ENCODE data around the gene RRAS. TPM values are rescaled to one million over a fixed set of nuclear protein-coding genes. Genes with fewer than 3 reads are reported as not detected.

Gene RRAS
- polyA plus RNA-seq, 1 of the 3 experiments (the other 2 are of a cell fraction) = 141 TPM

DNA sequence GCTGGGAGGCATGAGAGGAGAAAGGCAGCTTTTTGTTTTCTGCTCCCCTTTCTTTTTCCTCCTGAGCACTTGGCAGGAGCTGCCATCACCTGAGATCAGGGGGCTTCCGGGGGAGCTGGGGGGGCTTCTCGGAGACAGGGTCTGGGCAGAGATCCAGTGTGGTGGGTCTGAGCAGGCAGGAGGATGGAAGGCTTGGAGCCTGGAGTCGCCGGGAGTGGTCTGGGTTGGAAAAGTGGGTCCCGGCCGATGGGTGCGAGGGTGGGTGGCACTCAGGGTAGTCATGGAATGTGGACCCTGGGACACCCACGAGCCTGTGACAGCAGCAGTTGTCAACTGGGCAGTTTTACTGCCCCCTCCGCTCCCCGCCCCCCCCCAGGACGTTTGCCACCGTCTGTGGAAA is 47.2 kb upstream of the RRAS start:
- WGBS (ENCODE audit: low lambda C conversion rate) = 98% methylated on average over 8 of the region's 12 CpGs

DNA sequence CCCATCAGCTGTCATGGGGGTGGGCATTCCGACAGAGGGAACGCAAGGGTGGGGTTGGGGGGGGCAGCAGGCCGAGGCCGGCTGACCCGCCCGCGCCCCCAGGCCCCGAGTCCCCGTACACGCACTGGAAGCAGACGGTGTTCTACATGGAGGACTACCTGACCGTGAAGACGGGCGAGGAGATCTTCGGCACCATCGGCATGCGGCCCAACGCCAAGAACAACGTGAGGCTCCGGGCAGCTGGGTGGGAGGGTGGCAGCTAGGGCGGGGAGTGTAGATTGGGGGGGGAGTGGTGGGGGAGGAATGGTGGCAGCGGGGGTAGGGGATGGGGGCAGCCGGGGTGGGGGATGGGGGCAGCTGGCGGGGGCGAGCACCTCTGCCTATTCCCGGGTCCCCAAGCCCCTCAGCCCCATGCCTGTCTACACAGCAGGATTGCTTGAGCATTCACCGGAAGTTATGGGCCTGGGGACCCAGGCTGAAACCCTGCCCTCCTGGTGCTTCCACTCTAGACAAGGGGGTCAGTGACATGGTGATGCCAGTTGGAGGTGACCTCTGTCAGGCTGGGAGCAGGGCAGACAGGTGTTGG is 46.7 kb upstream of the RRAS start:
- Histone ChIP-seq H2AFZ (ENCODE audit: low read depth) (no peak overlapping the region), H3K27me3 (ENCODE audit: insufficient read depth) (no peaks in the 10 kb centered on the region), H3K27ac (ENCODE audit: low read depth in 2 of 2, low read length in 1 of 2) (no peak overlapping the region), H3K9ac (no peak overlapping the region), H3K9me2 (no peaks in the 10 kb centered on the region), H3K4me3 (ENCODE audit: low read depth in 2 of 2, low read length in 1 of 2) (no peak overlapping the region), H3K4me1 (ENCODE audit: control insufficient read depth in 1 of 2, insufficient read depth in 2 of 2, low read depth in 1 of 2, low read length in 1 of 2) (peaks cover 6 to 18% of the 10 kb centered on the region in 2 experiments; a peak in 2 of 4 replicates), H3K36me3 (replicated peaks in 1 of 2; ENCODE audit: control insufficient read depth in 1 of 2, insufficient read depth in 2 of 2, low read length in 1 of 2) (peaks cover 29 to 54% of the 10 kb centered on the region in 2 experiments), H4K20me1 (ENCODE audit: insufficient read depth) (peaks cover 22% of the 10 kb centered on the region), H3K79me2 (ENCODE audit: insufficient read depth) (peaks cover 22% of the 10 kb centered on the region), H3K4me2 (no peak overlapping the region), H3K9me3 (no peaks in the 10 kb centered on the region), H3F3A (replicated peaks; ENCODE audit: insufficient read depth) (peaks cover 15% of the 10 kb centered on the region)
- CTCF ChIA-PET = interaction anchor here (1.0 to 8.0 kb wide), 3 partner anchors 9 to 184 kb away, joined by 3 to 75 read pairs (median 3); partner anchors contain the start of gene PRMT1
- TF ChIP-seq, protein P1, sequence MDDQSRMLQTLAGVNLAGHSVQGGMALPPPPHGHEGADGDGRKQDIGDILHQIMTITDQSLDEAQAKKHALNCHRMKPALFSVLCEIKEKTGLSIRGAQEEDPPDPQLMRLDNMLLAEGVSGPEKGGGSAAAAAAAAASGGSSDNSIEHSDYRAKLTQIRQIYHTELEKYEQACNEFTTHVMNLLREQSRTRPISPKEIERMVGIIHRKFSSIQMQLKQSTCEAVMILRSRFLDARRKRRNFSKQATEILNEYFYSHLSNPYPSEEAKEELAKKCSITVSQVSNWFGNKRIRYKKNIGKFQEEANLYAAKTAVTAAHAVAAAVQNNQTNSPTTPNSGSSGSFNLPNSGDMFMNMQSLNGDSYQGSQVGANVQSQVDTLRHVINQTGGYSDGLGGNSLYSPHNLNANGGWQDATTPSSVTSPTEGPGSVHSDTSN (IDR thresholded peaks at IDR 0.05) = no peak
- no peak for TF ChIP-seq RXRA (IDR thresholded peaks at IDR 0.05; ENCODE audit: borderline replicate concordance, low read depth)
- 98% methylated on average over 26 of the region's 27 CpGs for WGBS (ENCODE audit: low lambda C conversion rate)
- no peak for DNase-seq
- POLR2A ChIA-PET = interaction anchor here (1.1 kb wide), 1 partner anchor 10 kb away, joined by 3 read pairs; the partner anchor contains the start of gene PRMT1

More for the DNA sequence above, 47.2 kb upstream of the RRAS start:
- TF ChIP-seq JUND (IDR thresholded peaks at IDR 0.05) (no peak), EP300 (IDR thresholded peaks at IDR 0.05; ENCODE audit: borderline replicate concordance in 1 of 2, low read depth in 1 of 2, low read length in 1 of 2) (no peak), EZH2phosphoT487 (IDR thresholded peaks at IDR 0.05; ENCODE audit: borderline replicate concordance, low read depth) (no peak), POLR2AphosphoS5 (IDR thresholded peaks at IDR 0.05; ENCODE audit: low read depth, low read length) (no peak), CHD2 (IDR thresholded peaks at IDR 0.05; ENCODE audit: low read length, partially characterized antibody) (no peak), RCOR1 (IDR thresholded peaks at IDR 0.05; ENCODE audit: low read length) (no peak), GABPA (IDR thresholded peaks at IDR 0.05; ENCODE audit: low read depth) (no peak), FOSL2 (IDR thresholded peaks at IDR 0.05; ENCODE audit: borderline replicate concordance, low read depth) (no peak)
- TF ChIP-seq, protein P1 (IDR thresholded peaks at IDR 0.05) = no peak
- TF ChIP-seq, protein P2, sequence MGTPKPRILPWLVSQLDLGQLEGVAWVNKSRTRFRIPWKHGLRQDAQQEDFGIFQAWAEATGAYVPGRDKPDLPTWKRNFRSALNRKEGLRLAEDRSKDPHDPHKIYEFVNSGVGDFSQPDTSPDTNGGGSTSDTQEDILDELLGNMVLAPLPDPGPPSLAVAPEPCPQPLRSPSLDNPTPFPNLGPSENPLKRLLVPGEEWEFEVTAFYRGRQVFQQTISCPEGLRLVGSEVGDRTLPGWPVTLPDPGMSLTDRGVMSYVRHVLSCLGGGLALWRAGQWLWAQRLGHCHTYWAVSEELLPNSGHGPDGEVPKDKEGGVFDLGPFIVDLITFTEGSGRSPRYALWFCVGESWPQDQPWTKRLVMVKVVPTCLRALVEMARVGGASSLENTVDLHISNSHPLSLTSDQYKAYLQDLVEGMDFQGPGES (IDR thresholded peaks at IDR 0.05; ENCODE audit: low read depth, low read length) = no peak
- Histone ChIP-seq H3K4me3 (ENCODE audit: low read depth in 2 of 2, low read length in 1 of 2) (no peak overlapping the region), H3K4me1 (ENCODE audit: control insufficient read depth in 1 of 2, insufficient read depth in 2 of 2, low read depth in 1 of 2, low read length in 1 of 2) (peaks cover 6 to 18% of the 10 kb centered on the region in 2 experiments; a peak in 2 of 4 replicates), H3K36me3 (replicated peaks in 1 of 2; ENCODE audit: control insufficient read depth in 1 of 2, insufficient read depth in 2 of 2, low read length in 1 of 2) (peaks cover 23 to 49% of the 10 kb centered on the region in 2 experiments), H3K9ac (no peak overlapping the region), H4K20me1 (ENCODE audit: insufficient read depth) (peaks cover 17% of the 10 kb centered on the region), H3K79me2 (ENCODE audit: insufficient read depth) (peaks cover 21% of the 10 kb centered on the region), H3F3A (replicated peaks; ENCODE audit: insufficient read depth) (peaks cover 15% of the 10 kb centered on the region), H3K9me3 (no peaks in the 10 kb centered on the region), H3K27me3 (ENCODE audit: insufficient read depth) (no peaks in the 10 kb centered on the region), H2AFZ (ENCODE audit: low read depth) (no peak overlapping the region), H3K4me2 (no peak overlapping the region), H3K27ac (ENCODE audit: low read depth in 2 of 2, low read length in 1 of 2) (no peak overlapping the region), H3K9me2 (no peaks in the 10 kb centered on the region)
- DNase-seq = no peak
- ChIA-PET POLR2A (interaction anchor here (1.5 kb wide), 1 partner anchor 164 kb away, joined by 4 read pairs; the partner anchor contains the start of gene PTOV1), CTCF (interaction anchor here (1.0 to 8.0 kb wide), 2 partner anchors 9 to 117 kb away, joined by 3 to 75 read pairs; partner anchors contain the start of gene PRMT1)

All from SK-N-SH (cell line).